Liver (tissue), 3 donors: ENCODE measurements around the gene HPCAL1.

Experiments
- ATF3 ChIP-seq: IDR thresholded peaks from 2 replicates; pipeline ENCODE4 v1.6.1; 2016; ENCODE audit warnings: antibody characterized with exemption
- CTCF ChIP-seq: fragments of 150-350 bp; IDR thresholded peaks from 2 replicates; pipeline ENCODE4 v1.5.1; 2017; ENCODE audit warnings: improper control_type of control experiment, low read depth, low read length; ENCODE audit not compliant: missing input control
- REST ChIP-seq: IDR thresholded peaks from 2 replicates; pipeline ENCODE4 v1.6.1; 2016; ENCODE audit warnings: antibody characterized with exemption, mild to moderate bottlenecking
- YY1 ChIP-seq: IDR thresholded peaks from 2 replicates; pipeline ENCODE4 v1.6.1; 2016; ENCODE audit warnings: antibody characterized with exemption, mild to moderate bottlenecking
- donor health status: healthy.
- donor health status: healthy.

- TF ChIP-seq CTCF: no peak
- no peak for TF ChIP-seq YY1
- no peak for TF ChIP-seq REST
- no peak for TF ChIP-seq ATF3
Observed at GRCh38 chr2:10342245-10342951, 39.7 kb downstream of the HPCAL1 start.
